ENCODE results near the gene EMSY. TPM values are rescaled to one million over a fixed set of nuclear protein-coding genes. Genes with fewer than 3 reads are reported as not detected.

EMSY gene
- total and polyA plus RNA-seq, 2 of the 8 experiments (the other 6 are each of a cell fraction or from before 2014, with no cell fraction given), result 29.6 to 34.6 TPM

- no peak overlapping the region for H4K8ac ChIP-seq (ENCODE audit: extremely low read depth, insufficient read depth, low read length)
- no peak overlapping the region for H3K56ac ChIP-seq (replicated peaks; ENCODE audit: insufficient read length, low read depth, low read length)
- no peak overlapping the region for H2BK15ac ChIP-seq (ENCODE audit: low read length)
- no peak for DNase-seq (ENCODE audit: low read depth in 1 of 2, low spot score in 2 of 2)
- H2BK12ac ChIP-seq (ENCODE audit: low read depth, low read length), result no peak overlapping the region
- H3K79me1 ChIP-seq (ENCODE audit: low read depth, low read length), result no peaks in the 10 kb centered on the region
- no peak overlapping the region for H4K91ac ChIP-seq (replicated peaks; ENCODE audit: insufficient read length, low read length)
- H3K79me2 ChIP-seq (ENCODE audit: control insufficient read depth in 1 of 2, insufficient read depth in 2 of 2, low read length in 2 of 2), result no peaks in the 10 kb centered on the region
- no peak overlapping the region for H3K4me3 ChIP-seq (ENCODE audit: extremely low read depth in 1 of 4, insufficient read depth in 2 of 4, low read depth in 3 of 4, low read length in 4 of 4)
- no peaks in the 10 kb centered on the region for H3K9me3 ChIP-seq (ENCODE audit: insufficient read depth in 2 of 2, low read depth in 1 of 2, low read length in 1 of 2)
- ChIA-PET POLR2A (ENCODE audit: partially characterized antibody) (no interaction called here), CTCF (ENCODE audit: partially characterized antibody) (interaction anchor here (0.7 to 4.6 kb wide), 3 partner anchors 14 to 43 kb away, joined by 3 to 29 read pairs (median 4); no protein-coding TSS in a partner anchor)
- no peak overlapping the region for H2BK5ac ChIP-seq (ENCODE audit: low read depth, low read length)
- no peaks in the 10 kb centered on the region for H3K23me2 ChIP-seq (ENCODE audit: low read depth, low read length)
- no peak for FAIRE-seq
- H3K36me3 ChIP-seq (ENCODE audit: control insufficient read depth in 2 of 4, insufficient read depth in 4 of 4, low read length in 3 of 4), result no peaks in the 10 kb centered on the region
- no peak overlapping the region for H3K4me2 ChIP-seq (ENCODE audit: insufficient read depth in 1 of 2, low read depth in 2 of 2, low read length in 2 of 2)
- TF ChIP-seq CTBP2 (IDR thresholded peaks at IDR 0.05; ENCODE audit: borderline replicate concordance, insufficient read depth, insufficient read length, low read length), result no peak
- no peak for TF ChIP-seq RXRA (IDR thresholded peaks at IDR 0.05; ENCODE audit: insufficient read depth, low read depth, low read length)
- TF ChIP-seq GTF2F1 (IDR thresholded peaks at IDR 0.05; ENCODE audit: borderline replicate concordance, low read depth, low read length), result no peak
- no peak for TF ChIP-seq TCF12 (IDR thresholded peaks at IDR 0.05; ENCODE audit: low read depth, low read length)
- no peak for TF ChIP-seq BCL11A (IDR thresholded peaks at IDR 0.05; ENCODE audit: low read depth in 2 of 2, low read length in 2 of 2)
- TF ChIP-seq BRCA1 (IDR thresholded peaks at IDR 0.05; ENCODE audit: low read depth, low read length), result no peak
- no peak overlapping the region for H4K5ac ChIP-seq (ENCODE audit: insufficient read length, low read depth, low read length)
- no peaks in the 10 kb centered on the region for H3K4me1 ChIP-seq (replicated peaks in 1 of 4; ENCODE audit: control insufficient read depth in 3 of 4, insufficient read depth in 4 of 4, low read length in 3 of 4)
- H2AFZ ChIP-seq (ENCODE audit: low read length), result no peak overlapping the region
- H2AK5ac ChIP-seq (ENCODE audit: low read depth, low read length), result no peak overlapping the region
- H2BK120ac ChIP-seq (replicated peaks; ENCODE audit: low read depth, low read length), result no peak overlapping the region
- no peak overlapping the region for H2BK20ac ChIP-seq (ENCODE audit: low read length)
- no peak overlapping the region for H3K14ac ChIP-seq (ENCODE audit: insufficient read length)
- H3K23ac ChIP-seq (ENCODE audit: insufficient read length), result no peak overlapping the region
- no peak overlapping the region for H3K18ac ChIP-seq (ENCODE audit: extremely low read depth, low read length)
- H3K27me3 ChIP-seq (replicated peaks in 1 of 4; ENCODE audit: control insufficient read depth in 3 of 4, extremely low read depth in 1 of 4, insufficient read depth in 3 of 4, low read length in 3 of 4), result no peaks in the 10 kb centered on the region
- H4K20me1 ChIP-seq (replicated peaks in 1 of 2; ENCODE audit: control insufficient read depth in 1 of 2, insufficient read depth in 2 of 2, low read length in 2 of 2), result no peaks in the 10 kb centered on the region
- H3K4ac ChIP-seq (replicated peaks; ENCODE audit: insufficient read length, low read depth, low read length), result no peak overlapping the region
- H3K9ac ChIP-seq (replicated peaks in 1 of 4; ENCODE audit: extremely low read depth in 1 of 4, low read depth in 3 of 4, low read length in 3 of 4), result no peak overlapping the region
- 90% methylated on average over 4 of the region's 4 CpGs; no CpG with 5 or more reads in 1 of the 2 experiments for WGBS, 2 experiments (ENCODE audit: extremely low coverage in 1 of 2, insufficient coverage in 1 of 2, insufficient read length in 1 of 2, insufficient replicate concordance in 2 of 2, low coverage in 1 of 2, low lambda C conversion rate in 2 of 2, missing lambda C conversion rate in 1 of 2)
- no peak overlapping the region for H3K27ac ChIP-seq (ENCODE audit: low read depth, low read length)
Observed at GRCh38 chr11:76406359-76406758, 38.5 kb upstream of the EMSY start.
